Stimulated activated naive B cell treated with anti-CD40 and anti-IgM and Interleukin-4, amounts not matched to agents 10 μg/mL and 1 μg/mL and 100 μg/mL, for 72 hours (primary cell): ENCODE data around the gene TTYH1.
"Not testable (repeated sequence)": the region's sequence is repeated elsewhere in the genome, so short reads cannot be mapped to it uniquely, and the experiment has no call there.

ENCODE experiments used
- ATAC-seq, 2 donors: fragments of 150-1000 bp; cut with Tn5 transposase; replicated peaks; 2 replicates each; pipeline ENCODE4 v1.10.0; 2021; ENCODE audit warnings: moderate library complexity in 1 of 2
- DNase-seq: peaks from one replicate; pipeline ENCODE4 v3.0.0; 2021
- H3K27ac Mint-ChIP-seq: one replicate; pipeline ENCODE4 v1.8.0; 2022; ENCODE audit warnings: mild to moderate bottlenecking, mixed read lengths
- H3K27me3 Mint-ChIP-seq, 2 donors: one replicate each; pipeline ENCODE4 v1.8.0; 2022; ENCODE audit warnings: mixed read lengths in 2 of 2
- H3K36me3 Mint-ChIP-seq, 2 donors: one replicate each; pipeline ENCODE4 v1.8.0; 2022; ENCODE audit warnings: mixed read lengths in 2 of 2, mild to moderate bottlenecking in 1 of 2
- H3K4me1 Mint-ChIP-seq, 2 donors: one replicate each; pipeline ENCODE4 v1.8.0; 2022; ENCODE audit warnings: mixed read lengths in 2 of 2, mild to moderate bottlenecking in 1 of 2
- H3K4me3 Mint-ChIP-seq, 2 donors: one replicate each; pipeline ENCODE4 v1.8.0; 2022; ENCODE audit warnings: mild to moderate bottlenecking in 2 of 2, mixed read lengths in 2 of 2, moderate library complexity in 1 of 2
- H3K9me3 Mint-ChIP-seq, 2 donors: one replicate each; pipeline ENCODE4 v1.8.0; 2022; ENCODE audit warnings: mixed read lengths in 2 of 2, mild to moderate bottlenecking in 1 of 2

Gene TTYH1

GRCh38 chr19:54460230-54461005 is 45.2 kb downstream of the TTYH1 start:
- Mint-ChIP-seq H3K4me3 (peak overlapping the region in 1 of 2 donors; percentile 32), H3K9me3 (no peaks in the 10 kb centered on the region), H3K27ac (peak overlapping the region; percentile 47), H3K36me3 (peaks cover 29 to 56% of the 10 kb centered on the region in 2 donors), H3K27me3 (no peaks in the 10 kb centered on the region), H3K4me1 (peaks cover 35 to 66% of the 10 kb centered on the region in 2 donors)
- ATAC-seq: no peak
- no peak for DNase-seq

DNA sequence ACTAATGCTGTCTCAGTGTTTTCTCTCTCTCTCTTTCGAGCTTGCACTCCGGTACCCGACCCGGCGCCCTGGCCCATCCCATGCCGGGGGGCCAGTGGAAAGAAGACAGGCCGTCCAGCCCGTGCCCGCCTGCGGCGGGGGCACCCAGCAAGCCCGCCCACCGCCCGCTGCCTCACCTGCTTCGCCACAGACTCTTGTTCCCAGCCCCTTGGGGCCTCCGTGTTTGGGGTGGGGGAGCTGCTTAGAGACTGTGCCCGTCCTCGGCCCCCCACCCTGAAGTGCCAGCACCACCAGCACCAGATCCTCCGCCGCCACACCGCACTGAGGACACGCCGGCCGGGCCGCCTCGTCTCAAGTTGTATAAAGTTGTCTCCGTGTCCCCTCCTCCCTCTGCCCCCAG is 45.9 kb downstream of the TTYH1 start:
- H3K36me3 Mint-ChIP-seq: peaks cover 26 to 51% of the 10 kb centered on the region in 2 donors

GRCh38 chr19:54461613-54462012 is 46.3 kb downstream of the TTYH1 start:
- no peak for ATAC-seq
- Mint-ChIP-seq H3K36me3 (peaks cover 25 to 48% of the 10 kb centered on the region in 2 donors), H3K27ac (peak overlapping the region; percentile 91), H3K4me3 (peak overlapping the region; percentile 81 to 85), H3K4me1 (peaks cover 40 to 75% of the 10 kb centered on the region in 2 donors), H3K27me3 (peaks cover 0 to 3% of the 10 kb centered on the region in 2 donors), H3K9me3 (no peaks in the 10 kb centered on the region)
- DNase-seq: no peak

More for the DNA sequence above, 45.9 kb downstream of the TTYH1 start:
- Mint-ChIP-seq H3K4me3 (peak overlapping the region; percentile 67 to 85), H3K27ac (peak overlapping the region; percentile 85), H3K27me3 (peaks cover 0 to 3% of the 10 kb centered on the region in 2 donors), H3K4me1 (peaks cover 40 to 74% of the 10 kb centered on the region in 2 donors), H3K9me3 (no peaks in the 10 kb centered on the region)
- ATAC-seq (no peak), DNase-seq (no peak)

DNA sequence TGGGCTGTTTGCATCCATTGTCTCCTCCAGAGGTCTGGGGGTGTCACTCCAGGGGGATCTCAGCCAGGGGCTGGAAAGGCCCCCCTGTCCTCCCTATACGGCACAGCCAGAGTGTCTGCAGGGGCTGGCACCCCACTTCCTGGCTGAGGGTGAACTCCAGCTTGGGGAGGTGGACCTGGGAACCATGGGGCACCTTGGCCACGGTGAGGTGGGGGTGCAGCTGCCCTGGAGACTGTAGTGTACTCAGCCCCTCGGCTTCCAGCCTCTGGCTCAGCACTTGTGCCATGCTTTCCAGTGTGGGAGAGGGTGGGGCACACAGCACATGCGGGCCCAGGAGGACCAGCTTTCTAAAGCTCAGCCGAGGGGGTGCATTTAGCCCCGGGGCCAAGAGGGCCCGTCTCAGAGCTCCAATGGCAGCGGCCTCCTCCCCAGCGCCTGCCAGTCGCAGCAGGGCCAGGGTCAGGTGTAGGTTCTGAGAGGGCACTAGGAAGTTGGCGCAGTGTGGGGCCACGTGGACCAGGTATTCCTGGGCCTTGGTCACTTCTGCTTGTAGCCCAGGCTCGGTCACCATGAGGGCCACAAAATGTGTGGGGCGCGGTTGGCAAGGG is 46.9 kb downstream of the TTYH1 start:
- no peak for ATAC-seq
- Mint-ChIP-seq H3K27me3 (peaks cover 0 to 3% of the 10 kb centered on the region in 2 donors), H3K27ac (peak overlapping the region; percentile 91), H3K36me3 (peaks cover 25 to 42% of the 10 kb centered on the region in 2 donors), H3K4me1 (peaks cover 40 to 75% of the 10 kb centered on the region in 2 donors), H3K9me3 (no peaks in the 10 kb centered on the region), H3K4me3 (peak overlapping the region; percentile 81 to 85)
- DNase-seq: no peak

GRCh38 chr19:54462655-54463530 is 47.6 kb downstream of the TTYH1 start:
- Mint-ChIP-seq H3K27ac (peak overlapping the region; percentile 93), H3K27me3 (peaks cover 0 to 3% of the 10 kb centered on the region in 2 donors), H3K4me3 (peak overlapping the region; percentile 81 to 85), H3K9me3 (no peaks in the 10 kb centered on the region), H3K36me3 (peaks cover 24 to 36% of the 10 kb centered on the region in 2 donors), H3K4me1 (peaks cover 39 to 68% of the 10 kb centered on the region in 2 donors)
- DNase-seq (peak; percentile 52), ATAC-seq (peak; percentile 15 to 17)

GRCh38 chr19:54463531-54464043 is 48.3 kb downstream of the TTYH1 start, which contains the start of gene LENG9:
Gene LENG9, minus strand, starts transcription at chr19:54463778. Its CDS starts 252 bp downstream, at chr19:54463526.
- Mint-ChIP-seq H3K27me3 (peaks cover under 1 to 3% of the 10 kb centered on the region in 2 donors), H3K4me1 (peaks cover 32 to 61% of the 10 kb centered on the region in 2 donors)
- ATAC-seq: peak; percentile 59 to 69

GRCh38 chr19:54464044-54464629 is 48.9 kb downstream of the TTYH1 start:
- Mint-ChIP-seq H3K4me1 (peaks cover 27 to 56% of the 10 kb centered on the region in 2 donors), H3K36me3 (peaks cover 13 to 24% of the 10 kb centered on the region in 2 donors), H3K27me3 (peaks cover 3 to 6% of the 10 kb centered on the region in 2 donors), H3K9me3 (no peaks in the 10 kb centered on the region), H3K4me3 (peak overlapping the region; percentile 78 to 81), H3K27ac (peak overlapping the region; percentile 93)
- ATAC-seq: peak; percentile 68 to 71
- DNase-seq: peak; percentile 94

More at GRCh38 chr19:54463531-54464043, 48.3 kb downstream of the TTYH1 start, which contains the start of gene LENG9:
- Mint-ChIP-seq H3K27ac (peak within 1 kb of the TSS; percentile 93), H3K9me3 (no peaks in the 10 kb centered on the region), H3K36me3 (peaks cover 19 to 29% of the 10 kb centered on the region in 2 donors), H3K4me3 (peak within 1 kb of the TSS; percentile 81 to 85)
- DNase-seq: peak; percentile 95

DNA sequence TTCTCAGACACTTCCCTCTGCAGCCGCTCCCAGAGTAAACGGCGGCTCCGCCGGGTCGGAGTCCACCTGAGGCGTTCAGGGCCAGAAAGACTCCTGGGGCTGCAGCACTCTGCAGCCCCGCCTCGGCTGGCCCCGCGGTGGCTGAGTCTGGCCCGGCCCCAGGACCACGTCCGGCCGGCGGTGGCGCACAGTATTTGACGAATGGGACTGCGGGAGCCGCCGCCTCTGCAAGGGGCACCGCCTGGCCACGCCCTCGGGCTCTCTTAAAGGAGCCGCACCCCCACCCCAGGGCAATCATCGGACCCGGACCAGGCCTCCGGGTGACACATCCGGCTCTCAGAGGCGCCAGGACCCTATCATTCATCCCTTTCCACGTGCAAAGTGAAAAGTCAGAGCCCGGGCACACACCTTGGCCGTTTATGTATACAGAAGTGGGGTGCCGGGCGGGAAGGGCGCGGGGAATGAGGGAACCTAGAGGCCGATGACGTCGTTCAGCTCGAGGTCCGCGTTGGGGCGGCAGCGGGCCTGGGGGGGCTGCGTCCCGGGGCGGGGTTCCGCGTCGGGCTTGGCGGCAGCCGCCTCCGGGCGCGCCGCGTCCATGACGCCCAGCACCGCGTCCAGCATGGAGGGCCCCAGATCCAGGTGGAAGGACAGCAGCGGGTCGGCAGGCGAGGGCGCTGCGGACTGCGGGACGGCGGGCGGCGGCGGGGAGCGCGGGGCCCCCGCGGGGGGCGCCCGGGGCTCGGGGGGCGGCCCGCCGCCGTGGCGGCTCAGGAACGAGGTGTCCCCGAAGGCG is 49.6 kb downstream of the TTYH1 start:
- Mint-ChIP-seq H3K27ac (peak overlapping the region; percentile 93), H3K4me1 (peaks cover 24 to 49% of the 10 kb centered on the region in 2 donors), H3K9me3 (no peaks in the 10 kb centered on the region), H3K36me3 (peaks cover 9 to 17% of the 10 kb centered on the region in 2 donors), H3K27me3 (peaks cover 9 to 11% of the 10 kb centered on the region in 2 donors), H3K4me3 (peak overlapping the region; percentile 78 to 81)
- DNase-seq (peak; percentile 89), ATAC-seq (peak; percentile 68 to 69)

- Mint-ChIP-seq H3K27ac (peak overlapping the region; percentile 81), H3K9me3 (no peaks in the 10 kb centered on the region), H3K27me3 (peaks cover 16 to 18% of the 10 kb centered on the region in 2 donors), H3K4me3 (peak overlapping the region; percentile 55 to 70), H3K36me3 (peaks cover 7 to 15% of the 10 kb centered on the region in 2 donors), H3K4me1 (peaks cover 29 to 45% of the 10 kb centered on the region in 2 donors)
- DNase-seq: no peak
- no peak for ATAC-seq
Observed at GRCh38 chr19:54465426-54466109, 50.3 kb downstream of the TTYH1 start.

GRCh38 chr19:54466110-54466480 is 50.8 kb downstream of the TTYH1 start:
- peaks cover 2 to 12% of the 10 kb centered on the region in 2 donors for H3K36me3 Mint-ChIP-seq
- H3K4me3 Mint-ChIP-seq: peak overlapping the region; percentile 55 to 70
- peaks cover 32 to 45% of the 10 kb centered on the region in 2 donors for H3K4me1 Mint-ChIP-seq
- peak overlapping the region; percentile 81 for H3K27ac Mint-ChIP-seq
- not testable (repeated sequence) for ATAC-seq, DNase-seq, H3K9me3 Mint-ChIP-seq
- H3K27me3 Mint-ChIP-seq: peaks cover 20 to 24% of the 10 kb centered on the region in 2 donors

GRCh38 chr19:54469496-54469934 is 54.3 kb downstream of the TTYH1 start:
- DNase-seq: no peak
- peaks cover 0 to 3% of the 10 kb centered on the region in 2 donors for H3K36me3 Mint-ChIP-seq
- H3K4me3 Mint-ChIP-seq: no peak overlapping the region
- H3K27me3 Mint-ChIP-seq: peaks cover 37 to 45% of the 10 kb centered on the region in 2 donors
- H3K4me1 Mint-ChIP-seq: peaks cover 29 to 34% of the 10 kb centered on the region in 2 donors
- ATAC-seq: no peak
- no peaks in the 10 kb centered on the region for H3K9me3 Mint-ChIP-seq
- H3K27ac Mint-ChIP-seq: no peak overlapping the region

GRCh38 chr19:54470276-54470887 is 55.1 kb downstream of the TTYH1 start:
- Mint-ChIP-seq H3K27ac (peak overlapping the region; percentile 16), H3K27me3 (peaks cover 41 to 52% of the 10 kb centered on the region in 2 donors), H3K4me1 (peaks cover 26 to 29% of the 10 kb centered on the region in 2 donors), H3K9me3 (no peaks in the 10 kb centered on the region), H3K36me3 (no peaks in the 10 kb centered on the region), H3K4me3 (peak overlapping the region; percentile 48 to 74)
- DNase-seq (no peak), ATAC-seq (no peak)
